Kidney (tissue), 14 donors: ENCODE data around the gene RAB3C. TPM values are rescaled to one million over a fixed set of nuclear protein-coding genes. Genes with fewer than 3 reads are reported as not detected.

ENCODE experiments used
- DNase-seq, 5 donors: peaks; one replicate each; pipeline ENCODE4 v3.0.0-alpha.2; 2013 to 2020
- FAIRE-seq: peaks from 2 replicates; lab custom pipeline; 2012; peaks lifted over from hg19 to GRCh38; lab: Jason Lieb, UNC
- H3K27ac ChIP-seq, 2 donors: one replicate each; pipeline ENCODE4 v1.7.0; 2013; ENCODE audit warnings: low read depth in 2 of 2, low read length in 2 of 2, inconsistent platforms in 1 of 2
- H3K27me3 ChIP-seq: one replicate; pipeline ENCODE4 v1.7.1; 2013; ENCODE audit warnings: low read length, inconsistent platforms; ENCODE audit not compliant: control insufficient read depth, insufficient read depth
- H3K36me3 ChIP-seq, 3 donors: one replicate each; pipeline versions ENCODE4 v1.7.0 to v1.7.1; 2013; ENCODE audit warnings: low read length in 3 of 3, control low read depth in 1 of 3, inconsistent platforms in 1 of 3; ENCODE audit not compliant: insufficient read depth in 3 of 3, control insufficient read depth in 2 of 3
- H3K4me1 ChIP-seq, 3 donors: one replicate each; pipeline versions ENCODE4 v1.7.0 to v1.7.1; 2013; ENCODE audit warnings: low read length in 3 of 3, inconsistent platforms in 1 of 3, low read depth in 1 of 3; ENCODE audit not compliant: control insufficient read depth in 2 of 3, insufficient read depth in 2 of 3
- H3K4me3 ChIP-seq, 3 donors: one replicate each; pipeline versions ENCODE4 v1.7.0 to v1.8.1; 2013; ENCODE audit warnings: low read length in 3 of 3, control low read depth in 1 of 3, inconsistent platforms in 1 of 3
- H3K9ac ChIP-seq, 3 donors: one replicate each; pipeline versions ENCODE4 v1.7.0 to v1.7.1; 2013; ENCODE audit warnings: low read length in 3 of 3, control low read depth in 1 of 3, inconsistent platforms in 1 of 3
- H3K9me3 ChIP-seq, 3 donors: one replicate each; pipeline versions ENCODE4 v1.7.0 to v1.7.1; 2013; ENCODE audit warnings: low read length in 3 of 3, control low read depth in 1 of 3, inconsistent platforms in 1 of 3; ENCODE audit not compliant: control insufficient read depth in 2 of 3, insufficient read depth in 1 of 3
- intact Hi-C: fragments of 100-400 bp; cut with DNase I; formaldehyde crosslinking; loops from one replicate; pipeline ENCODE4 v1.11.1; 2022
- polyA plus RNA-seq: library from polyadenylated mRNA; stranded (reverse); fragments of 350-450 nt; fragmentation: Illumina TruSeq; extraction: RNeasy Lipid Tissue Mini Kit (QIAGEN cat#74804); gene quantifications from one replicate; pipeline ENCODE4 v1.2.3, GENCODE V29; 2014; ENCODE audit warnings: low read depth, low replicate concordance; ENCODE audit not compliant: insufficient read depth
- total RNA-seq: library from RNA; stranded (reverse); fragmentation: NEBNext Ultra II Directional; extraction: Animal tissue kit (Norgen Biotek cat#: 25700); gene quantifications from one replicate; pipeline ENCODE4 v1.2.1, GENCODE V29; 2021
- TF ChIP-seq, protein P1 (sequence below): IDR thresholded peaks from 3 replicates; pipeline ENCODE4 v1.5.1; 2012; ENCODE audit warnings: mild to moderate bottlenecking, moderate library complexity, borderline replicate concordance; ENCODE audit not compliant: insufficient read depth; ENCODE audit errors: extremely low read depth
- donor health status: control.
- donor health status: control.
- donor health status: control.
- donor health status: control.
- donor health status: control.
- donor health status: DM: yes; HTN: yes; CAD: no.
- donor health status: Normal renal cell carcinoma (clear cell type).

RAB3C gene
- total and polyA plus RNA-seq, 2 donors from 2014 or later: 3.7 TPM; not detected in 1

DNA sequence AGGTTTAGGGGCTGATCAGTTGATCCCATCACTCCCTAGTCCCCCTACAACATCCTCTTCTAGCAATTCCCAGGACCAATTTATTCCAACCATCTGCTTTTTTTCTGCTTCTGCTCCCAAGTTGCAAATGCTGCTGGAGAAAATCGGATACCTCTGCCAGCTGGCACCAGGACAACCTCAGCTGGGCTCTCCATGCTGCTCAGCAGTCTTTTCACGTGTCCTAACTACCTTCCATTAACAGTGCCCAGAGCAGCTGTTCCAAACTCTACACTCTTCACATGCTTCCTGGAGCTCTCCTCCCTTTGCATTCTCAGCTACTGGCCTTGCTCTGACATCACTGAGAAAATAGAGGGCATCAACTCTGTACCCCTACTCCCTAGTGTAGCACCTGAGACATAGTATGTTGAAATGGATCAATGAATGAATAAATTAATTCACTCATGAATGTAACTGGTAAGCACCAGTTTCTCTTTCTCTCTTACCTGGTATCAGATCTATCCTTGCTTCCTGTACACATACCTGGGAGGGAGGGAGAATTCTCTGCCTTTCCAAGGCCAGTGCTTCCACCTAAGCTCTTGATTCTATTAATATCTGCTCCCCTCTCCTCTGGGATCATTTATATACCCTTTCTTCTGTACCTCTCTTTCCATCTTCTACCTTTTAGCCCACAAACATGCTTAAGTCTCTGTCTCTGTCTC, 191.0 kb downstream of the RAB3C start:
- TF ChIP-seq, protein P1, sequence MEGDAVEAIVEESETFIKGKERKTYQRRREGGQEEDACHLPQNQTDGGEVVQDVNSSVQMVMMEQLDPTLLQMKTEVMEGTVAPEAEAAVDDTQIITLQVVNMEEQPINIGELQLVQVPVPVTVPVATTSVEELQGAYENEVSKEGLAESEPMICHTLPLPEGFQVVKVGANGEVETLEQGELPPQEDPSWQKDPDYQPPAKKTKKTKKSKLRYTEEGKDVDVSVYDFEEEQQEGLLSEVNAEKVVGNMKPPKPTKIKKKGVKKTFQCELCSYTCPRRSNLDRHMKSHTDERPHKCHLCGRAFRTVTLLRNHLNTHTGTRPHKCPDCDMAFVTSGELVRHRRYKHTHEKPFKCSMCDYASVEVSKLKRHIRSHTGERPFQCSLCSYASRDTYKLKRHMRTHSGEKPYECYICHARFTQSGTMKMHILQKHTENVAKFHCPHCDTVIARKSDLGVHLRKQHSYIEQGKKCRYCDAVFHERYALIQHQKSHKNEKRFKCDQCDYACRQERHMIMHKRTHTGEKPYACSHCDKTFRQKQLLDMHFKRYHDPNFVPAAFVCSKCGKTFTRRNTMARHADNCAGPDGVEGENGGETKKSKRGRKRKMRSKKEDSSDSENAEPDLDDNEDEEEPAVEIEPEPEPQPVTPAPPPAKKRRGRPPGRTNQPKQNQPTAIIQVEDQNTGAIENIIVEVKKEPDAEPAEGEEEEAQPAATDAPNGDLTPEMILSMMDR: no peak
- no peaks in the 10 kb centered on the region for H3K36me3 ChIP-seq
- H3K4me1 ChIP-seq: no peaks in the 10 kb centered on the region
- H3K4me3 ChIP-seq: no peak overlapping the region
- DNase-seq (no peak), FAIRE-seq (no peak)
- H3K27ac ChIP-seq: no peak overlapping the region
- H3K9ac ChIP-seq: no peak overlapping the region
- no peaks in the 10 kb centered on the region for H3K9me3 ChIP-seq
- H3K27me3 ChIP-seq: no peaks in the 10 kb centered on the region
- intact Hi-C loops: no loop called here

DNA sequence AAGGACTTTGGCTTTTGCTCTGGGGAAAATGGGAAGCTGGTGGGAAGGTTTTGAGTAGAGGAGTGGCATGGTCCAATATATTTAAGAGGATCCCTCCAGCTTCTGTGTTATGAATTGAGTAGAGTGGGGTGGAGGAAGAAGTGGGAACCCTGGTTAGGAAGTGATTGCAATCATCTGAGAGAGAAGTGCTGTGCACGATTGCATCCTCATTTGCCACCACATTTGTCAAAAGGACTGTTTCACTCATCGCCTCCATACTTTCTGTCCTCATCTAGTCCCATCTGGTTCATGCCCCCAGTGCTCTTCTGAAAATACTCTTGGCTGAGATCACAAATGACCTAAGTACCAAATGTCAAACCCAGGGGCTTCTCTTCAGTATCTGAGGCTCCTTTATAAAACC, 192.1 kb downstream of the RAB3C start:
- DNase-seq (no peak), FAIRE-seq (no peak)
- Histone ChIP-seq H3K9me3 (no peaks in the 10 kb centered on the region), H3K4me3 (no peak overlapping the region), H3K9ac (no peak overlapping the region), H3K36me3 (no peaks in the 10 kb centered on the region), H3K27me3 (no peaks in the 10 kb centered on the region), H3K4me1 (no peaks in the 10 kb centered on the region), H3K27ac (no peak overlapping the region)
- intact Hi-C loops: no loop called here
- TF ChIP-seq, protein P1: no peak

DNA sequence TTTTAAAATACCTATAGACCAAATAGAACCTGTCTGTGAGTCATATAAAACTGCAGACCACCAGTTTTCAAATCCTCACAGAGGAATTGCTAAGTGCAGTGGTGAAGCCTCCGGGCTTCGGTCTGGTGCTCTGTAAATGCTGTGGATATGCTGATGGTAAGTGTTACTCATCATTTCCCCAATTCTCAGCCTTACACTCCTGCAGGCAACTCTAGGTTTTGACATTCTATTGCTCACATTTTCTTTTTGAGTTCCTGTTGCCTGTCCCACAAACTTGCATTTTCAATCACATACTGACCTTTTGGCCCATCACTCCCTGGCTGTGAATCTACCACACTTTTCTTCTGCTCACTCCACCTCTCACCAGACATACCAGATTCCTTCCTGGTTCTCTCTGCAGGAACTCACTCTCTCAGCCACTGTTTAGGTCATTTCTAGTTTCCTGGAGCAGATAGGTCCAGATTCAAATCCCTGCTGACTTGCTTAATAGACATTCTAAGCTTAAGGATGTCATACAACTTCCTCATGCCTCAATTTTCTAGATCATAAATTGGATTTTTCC, 192.9 kb downstream of the RAB3C start:
- TF ChIP-seq, protein P1: no peak
- Histone ChIP-seq H3K9ac (no peak overlapping the region), H3K27me3 (no peaks in the 10 kb centered on the region), H3K9me3 (no peaks in the 10 kb centered on the region), H3K27ac (no peak overlapping the region), H3K36me3 (no peaks in the 10 kb centered on the region), H3K4me1 (no peaks in the 10 kb centered on the region), H3K4me3 (no peak overlapping the region)
- no peak for DNase-seq
- FAIRE-seq: no peak
- intact Hi-C loops: no loop called here

DNA sequence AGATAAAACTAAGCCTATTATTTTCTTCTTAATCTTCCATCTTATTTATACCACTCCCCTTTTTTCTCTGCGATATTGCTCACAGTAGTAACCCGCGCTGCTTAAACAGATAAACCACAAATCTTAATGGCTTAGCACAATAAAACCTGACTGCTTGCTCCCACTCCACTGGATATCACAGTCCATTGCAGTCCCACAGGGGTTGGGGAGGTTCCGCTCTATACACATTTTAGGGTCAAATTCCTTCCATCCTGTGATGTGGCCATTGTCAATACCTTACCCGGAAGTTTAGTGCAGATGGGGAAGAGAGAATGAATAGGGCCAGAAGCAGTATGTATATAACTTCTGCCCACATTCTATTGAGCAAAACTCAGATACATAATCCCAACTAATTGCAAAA, 193.7 kb downstream of the RAB3C start:
- H3K36me3 ChIP-seq: no peaks in the 10 kb centered on the region
- intact Hi-C loops: no loop called here
- TF ChIP-seq, protein P1: no peak
- no peaks in the 10 kb centered on the region for H3K4me1 ChIP-seq
- H3K9me3 ChIP-seq: no peaks in the 10 kb centered on the region
- DNase-seq (no peak), FAIRE-seq (no peak)
- no peak overlapping the region for H3K9ac ChIP-seq
- no peaks in the 10 kb centered on the region for H3K27me3 ChIP-seq
- H3K4me3 ChIP-seq: no peak overlapping the region
- no peak overlapping the region for H3K27ac ChIP-seq
